ENCODE measurements around the gene SLC35F3. TPM values are rescaled to one million over a fixed set of nuclear protein-coding genes. Genes with fewer than 3 reads are reported as not detected.

Gene SLC35F3
- total RNA-seq, 5 donors from 2014 or later (not counting 1 experiment from before 2014, with no cell fraction given) = 0.19 to 4.6 (median 1.3) TPM; not detected in 1

DNA sequence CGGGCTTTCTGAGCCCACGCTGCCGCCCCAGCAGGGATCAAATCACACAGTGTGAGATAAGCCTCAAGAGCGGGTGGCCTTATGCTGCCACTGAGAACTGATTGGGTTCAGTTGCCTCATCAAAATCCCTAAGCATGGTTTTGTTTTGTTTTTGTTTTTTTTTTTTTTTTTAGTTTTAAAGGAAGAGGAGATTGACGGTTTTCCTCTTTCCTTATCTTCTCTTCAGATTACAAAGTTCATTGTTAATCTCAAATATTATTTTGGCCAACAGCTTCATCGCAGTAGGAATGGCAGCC, 469.4 kb downstream of the SLC35F3 start:
- Histone ChIP-seq H3K4me3 (ENCODE audit: control insufficient read depth in 1 of 2, extremely low read depth in 1 of 2, low read length in 1 of 2) (peak overlapping the region; percentile 83 to 97), H3K27me3 (replicated peaks in 1 of 2; ENCODE audit: control insufficient read depth in 2 of 2, extremely low read depth in 1 of 2, insufficient read depth in 2 of 2, low read length in 1 of 2) (no peaks in the 10 kb centered on the region), H3K27ac (ENCODE audit: low read length) (peak overlapping the region; percentile 94), H3K4me1 (ENCODE audit: control insufficient read depth in 1 of 2, extremely low read depth in 1 of 2, insufficient read depth in 2 of 2, low read length in 2 of 2) (peaks cover 13 to 31% of the 10 kb centered on the region in 2 experiments), H3K36me3 (ENCODE audit: control insufficient read depth in 2 of 2, extremely low read depth in 1 of 2, insufficient read depth in 1 of 2, low read length in 1 of 2) (peaks cover 0 to 30% of the 10 kb centered on the region in 2 donors), H3K9me3 (no peaks in the 10 kb centered on the region)
- H3K27ac Mint-ChIP-seq = peak overlapping the region; percentile 98 to 100
- ChIA-PET CTCF (interaction anchor here (0.6 to 1.5 kb wide), 10 partner anchors 10 to 1131 kb away, joined by 3 to 10 read pairs (median 4); no protein-coding TSS in a partner anchor), POLR2A (interaction anchor here (0.6 to 1.0 kb wide), 10 partner anchors 10 to 238 kb away, joined by 3 to 9 read pairs (median 3); no protein-coding TSS in a partner anchor)
- no peaks in the 10 kb centered on the region for H3K9me3 Mint-ChIP-seq
- ATAC-seq (replicated peaks in 1 of 4) (peak in 2 of 4 experiments; percentile 26 to 35), DNase-seq (no peak)
- H3K4me1 Mint-ChIP-seq = peaks cover 50 to 66% (median 55%) of the 10 kb centered on the region in 3 donors
- peaks cover 28% of the 10 kb centered on the region for H3K36me3 Mint-ChIP-seq
- WGBS (ENCODE audit: insufficient coverage) = 0% methylated on average over 3 of the region's 6 CpGs
- H3K4me3 Mint-ChIP-seq = peak overlapping the region; percentile 92 to 96 (median 96)
- H3K27me3 Mint-ChIP-seq = no peaks in the 10 kb centered on the region
